Esophagus squamous epithelium (tissue), 4 donors: ENCODE results near the gene PTMA.

ENCODE experiments used
- CTCF ChIP-seq, 6 experiments: fragments of 450-650 bp in 4 of 6; fragments of 200-600 bp in 2 of 6; sonication (generic) in 2 of 6; IDR thresholded peaks; one replicate each; pipeline ENCODE4 v1.5.1; 2016 to 2019; ENCODE audit warnings: antibody characterized with exemption in 6 of 6, mild to moderate bottlenecking in 4 of 6, moderate library complexity in 4 of 6
- POLR2A ChIP-seq, 4 donors: fragments of 450-650 bp; IDR thresholded peaks; one replicate each; pipeline ENCODE4 v1.6.1; 2017; ENCODE audit warnings: antibody characterized with exemption in 4 of 4, mild to moderate bottlenecking in 4 of 4, moderate library complexity in 3 of 4

- TF ChIP-seq CTCF (IDR thresholded peaks at IDR 0.05): no peak
- no peak for TF ChIP-seq POLR2A (IDR thresholded peaks at IDR 0.05)
Observed at GRCh38 chr2:231667496-231667895, 40.8 kb upstream of the PTMA start.
